CD4-positive, alpha-beta T cell treated with Interleukin-6 for 4 hours (primary cell): ENCODE results near the gene SRD5A1.
"Not testable (repeated sequence)": the region's sequence is repeated elsewhere in the genome, so short reads cannot be mapped to it uniquely, and the experiment has no call there.

Source experiments
- DNase-seq: peaks from one replicate; pipeline ENCODE4 v3.0.0-alpha.2; 2020; ENCODE audit warnings: mixed read lengths

The SRD5A1 gene

GRCh38 chr5:6645571-6646362 is 12.5 kb downstream of the SRD5A1 start:
- DNase-seq, result not testable (repeated sequence)

DNA sequence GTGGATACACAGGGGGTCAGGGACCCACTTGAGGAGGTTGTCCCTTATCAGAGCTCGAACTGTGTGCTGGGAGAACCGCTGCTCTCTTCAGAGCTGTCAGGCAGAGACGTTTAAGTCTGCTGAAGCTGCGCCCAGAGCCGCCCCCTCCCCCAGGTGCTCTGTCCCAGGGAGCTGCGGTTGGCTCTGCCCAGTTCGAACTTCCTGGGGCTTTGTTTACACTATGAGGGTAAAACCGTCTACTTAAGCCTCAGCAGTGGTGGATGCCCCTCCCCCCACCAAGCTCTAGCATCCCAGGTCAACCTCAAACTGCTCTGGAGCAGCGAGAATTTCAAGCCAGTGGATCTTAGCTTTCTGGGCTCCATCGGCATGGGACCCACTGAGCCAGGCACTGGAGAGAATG is 15.9 kb downstream of the SRD5A1 start:
- DNase-seq, result no peak

DNA sequence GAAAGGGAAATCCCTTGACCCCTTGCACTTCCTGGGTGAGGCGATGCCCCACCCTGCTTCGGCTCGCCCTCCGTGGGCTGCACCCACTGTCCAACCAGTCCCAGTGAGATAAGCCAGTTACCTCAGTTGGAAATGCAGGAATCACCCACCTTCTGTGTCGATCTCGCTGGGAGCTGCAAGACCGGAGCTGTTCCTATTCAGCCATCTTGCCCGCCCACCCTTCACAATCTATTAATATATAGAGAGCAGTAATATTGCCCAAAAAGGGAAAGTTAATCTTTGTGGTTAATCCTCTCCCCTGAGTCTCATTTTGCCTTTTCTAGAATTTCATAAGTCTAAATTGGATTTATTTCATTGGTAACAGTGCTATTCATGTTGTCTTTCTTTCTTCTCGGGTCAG is 16.4 kb downstream of the SRD5A1 start:
- no peak for DNase-seq

DNA sequence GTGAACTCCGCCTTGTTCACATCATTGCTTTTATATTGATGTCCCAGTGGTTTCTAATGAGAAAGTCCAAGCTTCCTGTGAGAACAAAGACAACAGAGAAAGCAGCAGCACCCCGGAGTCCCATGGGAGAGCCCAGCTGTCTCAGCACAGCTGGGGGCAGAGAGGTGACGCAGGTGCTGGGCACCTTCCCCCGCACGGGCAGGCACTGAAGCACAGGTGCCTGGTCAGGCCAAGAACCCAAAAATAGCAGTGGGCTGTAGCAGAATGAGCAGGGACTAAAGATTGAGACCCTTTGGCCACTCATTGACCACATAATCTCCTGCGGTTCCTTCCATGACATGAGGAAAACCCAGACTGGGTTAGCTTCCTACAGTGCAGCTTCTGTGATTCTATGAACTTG is 18.8 kb downstream of the SRD5A1 start:
- DNase-seq, result no peak

- no peak for DNase-seq
Measured at GRCh38 chr5:6655432-6655831, 22.2 kb downstream of the SRD5A1 start.

DNA sequence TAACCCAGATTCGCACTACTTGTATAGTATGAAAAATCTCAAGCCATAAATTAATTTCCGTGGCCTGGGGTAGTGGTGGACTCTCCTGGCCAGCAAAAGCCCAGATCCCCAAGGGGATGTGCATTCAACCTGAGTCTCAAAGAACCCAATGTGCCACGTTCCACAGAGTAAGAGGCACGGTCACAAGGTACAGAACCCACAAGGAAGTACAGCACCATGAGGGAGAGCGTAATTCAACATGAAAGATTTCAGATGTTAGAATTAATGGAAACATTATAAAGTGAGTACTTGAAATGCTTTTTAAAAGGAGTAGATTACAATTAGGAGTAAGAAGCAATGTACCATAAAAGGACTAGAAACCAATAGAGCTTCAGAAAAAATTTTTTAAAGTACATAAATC is 23.4 kb downstream of the SRD5A1 start:
- no peak for DNase-seq

DNA sequence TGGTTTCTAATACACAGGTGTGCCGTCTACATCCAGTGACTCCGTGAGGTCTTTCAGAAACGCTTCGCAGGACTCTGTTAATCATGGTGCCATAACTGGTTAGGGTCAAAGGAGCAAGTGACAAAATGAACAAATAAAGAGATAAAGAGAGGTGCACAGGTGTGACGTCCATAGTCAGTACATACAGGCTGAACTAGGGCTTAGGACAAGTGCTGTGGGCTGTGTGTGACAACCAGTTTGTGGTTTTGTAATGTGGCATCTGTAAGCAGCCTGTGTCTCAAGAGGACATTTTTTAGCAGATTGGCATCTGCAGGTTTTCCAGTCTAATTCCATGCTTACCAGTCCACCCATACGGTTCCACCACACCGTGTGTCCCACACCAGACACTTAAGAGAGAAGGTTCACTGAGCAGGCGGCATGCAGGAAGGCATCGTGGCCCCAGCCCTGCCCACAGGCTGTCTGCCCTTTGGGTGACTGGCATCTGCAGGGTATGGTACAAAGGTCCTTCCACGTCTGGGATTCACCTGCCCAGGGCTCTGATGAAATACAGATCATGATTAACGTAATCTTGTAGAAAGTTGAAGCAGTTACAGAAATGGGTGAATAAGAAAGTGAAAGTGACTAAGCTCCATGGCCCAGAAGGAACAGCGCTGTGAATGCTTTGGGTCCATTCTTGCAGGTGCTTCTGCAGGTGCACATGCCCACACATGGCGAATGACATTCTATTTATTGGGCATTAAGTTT is 26.9 kb downstream of the SRD5A1 start:
- no peak for DNase-seq

DNA sequence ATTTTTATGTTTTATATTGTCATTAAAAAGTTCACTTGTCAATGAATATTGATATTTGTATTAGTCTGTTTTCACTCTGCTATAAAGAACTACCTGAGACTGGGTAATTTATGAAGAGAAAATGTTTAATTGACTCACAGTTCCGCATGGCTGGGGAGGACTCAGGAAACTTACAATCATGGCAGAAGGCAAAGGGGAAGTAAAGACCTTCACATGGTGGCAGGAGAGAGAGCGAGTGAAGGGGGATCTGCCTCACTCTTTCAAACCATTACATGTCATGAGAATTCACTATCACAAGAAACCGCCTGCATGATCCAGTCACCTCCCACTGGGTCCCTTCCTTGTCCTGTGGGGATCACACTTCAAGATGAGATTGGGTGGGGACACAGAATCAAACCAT is 27.4 kb downstream of the SRD5A1 start:
- DNase-seq, result no peak

DNA sequence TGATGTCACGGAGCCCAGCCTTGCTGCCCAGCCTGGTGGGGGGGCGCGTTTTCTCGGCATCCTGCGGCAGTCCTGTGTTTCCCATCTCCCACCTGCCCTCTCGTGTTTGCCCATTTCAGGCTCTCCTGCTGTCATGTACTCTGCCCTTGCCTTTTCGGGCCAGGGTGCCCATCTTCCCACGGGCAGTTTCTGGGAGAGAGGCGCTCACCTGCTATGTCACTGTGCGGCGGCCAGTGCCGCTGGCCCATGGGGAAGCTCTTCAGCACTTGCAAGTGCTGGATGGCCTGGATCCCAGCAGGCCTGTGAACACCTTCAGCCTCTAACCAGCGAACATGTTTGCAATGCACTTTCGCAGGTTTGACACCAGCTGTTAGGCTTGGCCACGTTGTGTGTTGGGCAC is 33.5 kb downstream of the SRD5A1 start:
- DNase-seq, result no peak

GRCh38 chr5:6667648-6668047 is 34.4 kb downstream of the SRD5A1 start:
- no peak for DNase-seq

- DNase-seq, result not testable (repeated sequence)
Measured at GRCh38 chr5:6668717-6669116, 35.5 kb downstream of the SRD5A1 start.

- DNase-seq, result no peak
Measured at GRCh38 chr5:6673031-6673430, 39.8 kb downstream of the SRD5A1 start.

GRCh38 chr5:6673963-6674362 is 40.7 kb downstream of the SRD5A1 start:
- no peak for DNase-seq

GRCh38 chr5:6674421-6674820 is 41.2 kb downstream of the SRD5A1 start:
- no peak for DNase-seq

GRCh38 chr5:6674886-6675285 is 41.6 kb downstream of the SRD5A1 start:
- no peak for DNase-seq

- DNase-seq, result no peak
Measured at GRCh38 chr5:6675784-6676491, 42.7 kb downstream of the SRD5A1 start.

DNA sequence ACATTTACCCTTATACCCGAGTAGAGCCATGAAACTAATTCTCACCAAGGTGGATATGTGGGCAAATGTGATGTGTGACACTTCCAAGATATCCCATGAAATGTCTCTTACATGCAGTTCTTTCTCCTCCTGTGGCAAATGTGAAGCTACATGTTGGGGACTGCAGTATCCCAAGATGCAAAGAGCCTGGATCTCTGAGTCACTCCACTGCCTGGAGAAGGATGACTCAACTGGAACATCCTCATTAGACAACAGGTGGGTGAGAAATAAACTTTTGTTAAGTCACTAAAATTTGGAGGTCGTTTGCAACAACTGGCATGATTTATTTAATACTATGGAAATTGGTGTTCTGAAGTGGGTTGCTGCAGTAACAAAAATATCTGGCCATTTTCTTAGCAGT is 43.5 kb downstream of the SRD5A1 start:
- no peak for DNase-seq

DNA sequence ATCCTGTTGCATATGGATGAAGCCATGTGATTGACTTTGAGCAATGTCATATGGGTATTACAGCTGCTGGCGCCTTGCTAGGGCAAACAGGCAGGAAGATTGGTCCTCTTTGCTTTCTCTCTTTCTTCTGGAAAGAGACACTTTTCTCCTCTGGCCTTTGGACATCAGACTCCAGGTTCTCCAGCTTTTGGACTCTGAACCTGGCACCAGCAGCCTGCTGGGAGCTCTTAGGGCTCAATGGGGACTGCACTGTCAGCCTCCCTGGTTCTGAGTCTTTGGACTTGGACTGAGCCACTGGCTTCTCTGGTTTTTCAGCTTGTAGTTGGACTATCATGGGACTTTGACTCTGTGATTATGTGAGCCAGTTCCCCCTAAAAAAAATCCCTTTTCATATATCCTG is 45.1 kb downstream of the SRD5A1 start:
- DNase-seq, result no peak

DNA sequence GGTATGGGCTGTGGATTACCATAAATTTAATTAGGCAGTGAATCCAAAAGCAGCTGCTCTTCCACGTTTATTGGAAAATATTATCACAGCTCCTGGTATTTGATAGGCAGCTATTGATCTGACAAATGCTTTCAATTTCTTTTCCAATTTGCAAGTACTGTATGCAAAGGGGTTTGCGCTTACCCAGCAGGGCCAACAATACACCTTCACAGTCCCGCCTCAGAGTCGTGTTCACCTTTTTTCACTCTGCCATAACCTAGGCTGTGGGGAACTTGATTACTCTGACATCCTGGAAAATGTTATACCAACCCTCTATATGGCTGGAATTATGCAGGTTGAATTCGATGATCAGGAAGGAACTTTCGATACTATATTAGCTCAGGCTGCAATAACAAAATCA is 47.7 kb downstream of the SRD5A1 start:
- DNase-seq, result no peak

DNA sequence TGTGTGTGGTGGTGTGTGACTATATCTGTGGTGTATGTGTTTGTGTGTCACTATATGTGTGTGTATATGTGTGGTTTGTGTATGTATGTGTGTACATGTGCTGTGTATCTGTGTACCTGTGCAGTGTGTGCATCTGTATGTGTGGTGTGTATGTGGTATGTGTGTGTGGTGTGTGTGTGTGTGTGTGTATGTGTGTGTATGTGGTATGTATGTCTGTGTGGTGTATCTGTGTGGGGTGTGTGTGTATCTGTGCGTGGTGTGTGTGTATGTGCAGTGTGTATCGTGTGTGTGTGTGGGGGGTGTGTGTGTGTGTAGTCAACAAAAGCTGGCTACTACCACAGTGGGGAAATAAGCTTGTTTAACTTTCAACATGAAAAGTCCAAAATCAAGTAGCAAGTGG is 48.4 kb downstream of the SRD5A1 start:
- no peak for DNase-seq

DNA sequence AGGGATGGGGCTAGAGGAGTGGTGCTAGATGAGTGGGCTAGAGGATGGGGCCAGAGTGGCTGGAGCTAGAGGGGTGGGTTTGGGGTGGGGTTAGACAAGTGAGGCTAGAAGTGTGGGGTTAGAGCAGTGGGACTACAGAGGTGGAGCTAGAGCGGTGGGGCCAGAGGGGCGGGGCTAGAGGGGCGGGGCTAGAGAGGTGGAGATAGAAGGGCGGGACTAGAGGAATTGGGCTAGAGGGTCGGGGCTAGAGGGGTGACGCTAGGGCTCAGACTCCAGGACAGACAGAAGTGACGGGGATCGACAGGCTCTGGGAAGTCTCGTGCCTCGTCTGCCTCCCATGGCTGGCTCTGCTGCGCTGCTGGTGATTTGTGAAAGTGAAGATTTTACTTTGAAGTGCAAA is 49.0 kb downstream of the SRD5A1 start:
- DNase-seq, result no peak

GRCh38 chr5:6683241-6683640 is 50.0 kb downstream of the SRD5A1 start:
- no peak for DNase-seq

DNA sequence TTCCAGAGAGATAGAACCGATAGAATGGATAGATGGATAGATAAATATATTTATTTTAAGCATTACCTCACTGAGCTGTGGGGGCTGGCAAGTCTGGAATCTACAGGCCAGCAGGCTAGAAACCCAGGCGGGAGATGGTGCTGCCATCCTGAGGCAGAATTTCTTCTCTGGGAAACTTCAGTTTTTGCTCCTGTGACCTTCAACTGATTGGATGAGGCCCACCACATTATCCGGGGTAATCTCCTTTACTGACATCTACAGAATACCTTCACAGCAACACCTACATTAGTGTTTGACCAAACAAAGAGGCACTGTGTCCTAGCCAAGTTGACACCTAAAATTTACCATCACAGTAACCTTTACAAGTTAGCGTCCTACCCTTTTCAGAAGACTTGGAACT is 50.8 kb downstream of the SRD5A1 start:
- DNase-seq, result no peak

- DNase-seq, result no peak
Measured at GRCh38 chr5:6686501-6686900, 53.3 kb downstream of the SRD5A1 start.
